ENCODE data around the gene ZMPSTE24. TPM values are rescaled to one million over a fixed set of nuclear protein-coding genes. Genes with fewer than 3 reads are reported as not detected.

The ZMPSTE24 gene
- total RNA-seq, 1 donor, result 110 TPM

GRCh38 chr1:40281853-40282252 lies 23.8 kb downstream of the ZMPSTE24 start:
- TF ChIP-seq, protein P1, sequence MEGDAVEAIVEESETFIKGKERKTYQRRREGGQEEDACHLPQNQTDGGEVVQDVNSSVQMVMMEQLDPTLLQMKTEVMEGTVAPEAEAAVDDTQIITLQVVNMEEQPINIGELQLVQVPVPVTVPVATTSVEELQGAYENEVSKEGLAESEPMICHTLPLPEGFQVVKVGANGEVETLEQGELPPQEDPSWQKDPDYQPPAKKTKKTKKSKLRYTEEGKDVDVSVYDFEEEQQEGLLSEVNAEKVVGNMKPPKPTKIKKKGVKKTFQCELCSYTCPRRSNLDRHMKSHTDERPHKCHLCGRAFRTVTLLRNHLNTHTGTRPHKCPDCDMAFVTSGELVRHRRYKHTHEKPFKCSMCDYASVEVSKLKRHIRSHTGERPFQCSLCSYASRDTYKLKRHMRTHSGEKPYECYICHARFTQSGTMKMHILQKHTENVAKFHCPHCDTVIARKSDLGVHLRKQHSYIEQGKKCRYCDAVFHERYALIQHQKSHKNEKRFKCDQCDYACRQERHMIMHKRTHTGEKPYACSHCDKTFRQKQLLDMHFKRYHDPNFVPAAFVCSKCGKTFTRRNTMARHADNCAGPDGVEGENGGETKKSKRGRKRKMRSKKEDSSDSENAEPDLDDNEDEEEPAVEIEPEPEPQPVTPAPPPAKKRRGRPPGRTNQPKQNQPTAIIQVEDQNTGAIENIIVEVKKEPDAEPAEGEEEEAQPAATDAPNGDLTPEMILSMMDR (IDR thresholded peaks at IDR 0.05; ENCODE audit: insufficient read depth, low read depth, low read length), result no peak

GRCh38 chr1:40291293-40291692 lies 33.3 kb downstream of the ZMPSTE24 start:
- DNase-seq (ENCODE audit: low read depth), result no peak

More at GRCh38 chr1:40281853-40282252, 23.8 kb downstream of the ZMPSTE24 start:
- DNase-seq (ENCODE audit: low read depth), result no peak
- H3K4me3 ChIP-seq (ENCODE audit: low read depth, low read length), result no peak overlapping the region

GRCh38 chr1:40299366-40300248 lies 41.6 kb downstream of the ZMPSTE24 start:
- TF ChIP-seq, protein P1 (IDR thresholded peaks at IDR 0.05; ENCODE audit: insufficient read depth, low read depth, low read length), result no peak
- H3K4me3 ChIP-seq (ENCODE audit: low read depth, low read length), result no peak overlapping the region
- DNase-seq (ENCODE audit: low read depth), result no peak

More at GRCh38 chr1:40291293-40291692, 33.3 kb downstream of the ZMPSTE24 start:
- H3K4me3 ChIP-seq (ENCODE audit: low read depth, low read length), result no peak overlapping the region
- TF ChIP-seq, protein P1 (IDR thresholded peaks at IDR 0.05; ENCODE audit: insufficient read depth, low read depth, low read length), result no peak

GRCh38 chr1:40300249-40300567 lies 42.2 kb downstream of the ZMPSTE24 start:
- TF ChIP-seq, protein P1 (IDR thresholded peaks at IDR 0.05; ENCODE audit: insufficient read depth, low read depth, low read length), result no peak
- H3K4me3 ChIP-seq (ENCODE audit: low read depth, low read length), result no peak overlapping the region
- no peak for DNase-seq (ENCODE audit: low read depth)

DNA sequence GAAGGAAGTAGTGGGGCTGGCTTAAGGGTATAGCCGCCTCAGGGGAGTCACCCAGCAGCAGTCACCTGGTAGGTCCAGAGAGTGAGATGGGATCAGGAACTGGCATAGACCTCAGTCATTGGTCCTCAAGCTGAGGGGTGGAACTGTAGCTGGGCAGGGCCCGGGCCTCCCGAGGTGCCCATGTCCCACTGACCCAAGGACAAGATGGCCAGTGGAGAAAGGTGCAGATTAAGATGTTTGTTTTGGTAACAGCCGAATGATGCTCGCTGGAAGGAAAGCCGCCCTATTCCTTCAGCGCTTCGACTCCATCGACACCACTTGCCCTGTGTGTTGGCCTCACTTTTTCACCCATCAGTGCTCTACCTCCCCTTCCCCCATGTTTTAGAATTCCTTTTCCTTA lies 42.6 kb downstream of the ZMPSTE24 start:
- no peak for DNase-seq (ENCODE audit: low read depth)
- no peak overlapping the region for H3K4me3 ChIP-seq (ENCODE audit: low read depth, low read length)
- TF ChIP-seq, protein P1 (IDR thresholded peaks at IDR 0.05; ENCODE audit: insufficient read depth, low read depth, low read length), result no peak

GRCh38 chr1:40301066-40301465 lies 43.0 kb downstream of the ZMPSTE24 start:
- no peak for DNase-seq (ENCODE audit: low read depth)
- no peak overlapping the region for H3K4me3 ChIP-seq (ENCODE audit: low read depth, low read length)
- TF ChIP-seq, protein P1 (IDR thresholded peaks at IDR 0.05; ENCODE audit: insufficient read depth, low read depth, low read length), result no peak
